GM12872 (cell line): ENCODE data around the gene ZBTB42.

Source experiments
- TF ChIP-seq, protein P1 (sequence below): IDR thresholded peaks from 3 replicates; pipeline ENCODE4 v1.5.1; 2011; ENCODE audit warnings: low read depth, mild to moderate bottlenecking, low read length, moderate library complexity; ENCODE audit not compliant: insufficient read depth

ZBTB42 gene

DNA sequence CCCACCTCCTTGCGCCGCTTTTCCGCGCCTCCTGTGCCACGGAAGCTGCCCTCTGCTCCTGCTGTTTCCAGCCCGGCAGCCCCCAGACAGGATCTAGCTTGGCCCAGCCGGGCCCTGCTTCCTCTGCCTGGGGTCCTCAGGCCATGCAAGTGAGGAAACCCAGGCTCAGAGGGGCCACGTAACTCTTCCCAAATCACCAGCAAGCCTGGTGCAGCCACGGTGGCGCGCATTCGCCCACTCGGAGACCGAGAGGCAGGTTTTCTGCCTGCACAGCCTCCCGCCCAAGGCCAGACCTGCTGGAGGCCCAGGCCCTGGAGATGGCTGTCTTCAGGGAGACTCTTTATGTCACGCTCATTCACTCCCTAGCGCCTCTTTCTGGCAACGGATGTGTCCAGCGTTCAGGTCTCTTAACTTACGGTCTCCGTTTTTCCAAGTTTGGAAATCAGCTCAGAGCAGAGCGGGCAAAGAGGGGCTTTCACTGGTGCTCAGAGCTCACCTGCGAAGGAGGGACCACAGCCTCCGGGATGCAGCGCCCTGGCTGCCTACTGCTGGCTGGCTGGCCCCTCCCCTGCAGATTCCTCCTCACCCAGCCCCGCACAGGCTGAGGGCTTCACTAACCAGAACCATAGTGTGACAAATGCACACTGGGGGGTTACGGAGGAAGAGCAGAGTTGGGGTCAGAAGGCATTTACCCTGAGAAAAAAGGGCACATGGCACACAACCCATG is 43.6 kb downstream of the ZBTB42 start:
- TF ChIP-seq, protein P1, sequence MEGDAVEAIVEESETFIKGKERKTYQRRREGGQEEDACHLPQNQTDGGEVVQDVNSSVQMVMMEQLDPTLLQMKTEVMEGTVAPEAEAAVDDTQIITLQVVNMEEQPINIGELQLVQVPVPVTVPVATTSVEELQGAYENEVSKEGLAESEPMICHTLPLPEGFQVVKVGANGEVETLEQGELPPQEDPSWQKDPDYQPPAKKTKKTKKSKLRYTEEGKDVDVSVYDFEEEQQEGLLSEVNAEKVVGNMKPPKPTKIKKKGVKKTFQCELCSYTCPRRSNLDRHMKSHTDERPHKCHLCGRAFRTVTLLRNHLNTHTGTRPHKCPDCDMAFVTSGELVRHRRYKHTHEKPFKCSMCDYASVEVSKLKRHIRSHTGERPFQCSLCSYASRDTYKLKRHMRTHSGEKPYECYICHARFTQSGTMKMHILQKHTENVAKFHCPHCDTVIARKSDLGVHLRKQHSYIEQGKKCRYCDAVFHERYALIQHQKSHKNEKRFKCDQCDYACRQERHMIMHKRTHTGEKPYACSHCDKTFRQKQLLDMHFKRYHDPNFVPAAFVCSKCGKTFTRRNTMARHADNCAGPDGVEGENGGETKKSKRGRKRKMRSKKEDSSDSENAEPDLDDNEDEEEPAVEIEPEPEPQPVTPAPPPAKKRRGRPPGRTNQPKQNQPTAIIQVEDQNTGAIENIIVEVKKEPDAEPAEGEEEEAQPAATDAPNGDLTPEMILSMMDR = no peak

DNA sequence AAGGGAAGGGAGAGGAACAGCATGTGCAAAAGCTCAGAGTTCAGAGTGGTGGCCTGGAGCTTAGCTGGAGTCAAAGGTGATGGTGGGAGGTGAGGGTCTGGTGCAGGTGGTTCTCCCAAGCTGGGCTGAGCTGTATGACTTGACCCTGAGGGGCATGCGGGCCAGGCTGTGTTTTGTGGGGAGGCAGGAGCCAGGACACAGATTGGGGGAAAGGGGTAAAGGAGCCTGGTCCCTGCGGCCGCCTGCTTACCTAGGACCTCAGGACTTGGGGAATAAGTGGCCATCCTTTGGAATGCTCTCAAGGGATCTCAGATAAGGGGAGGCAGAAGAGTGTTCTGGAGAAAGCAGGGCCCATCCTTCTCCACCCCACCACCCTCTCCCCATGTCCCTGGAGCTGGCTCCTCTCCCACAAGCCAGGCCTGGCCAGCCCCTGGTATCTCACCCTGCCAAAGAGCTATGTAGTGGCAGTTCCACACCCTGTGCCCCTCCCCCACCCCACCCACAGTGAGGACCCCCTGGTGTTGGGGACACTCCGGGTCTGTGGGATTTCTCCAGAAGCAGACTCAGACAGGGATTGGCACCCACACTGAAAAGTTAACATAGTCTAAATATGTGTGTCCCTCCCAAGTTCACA is 44.2 kb downstream of the ZBTB42 start:
- TF ChIP-seq, protein P1 = no peak

DNA sequence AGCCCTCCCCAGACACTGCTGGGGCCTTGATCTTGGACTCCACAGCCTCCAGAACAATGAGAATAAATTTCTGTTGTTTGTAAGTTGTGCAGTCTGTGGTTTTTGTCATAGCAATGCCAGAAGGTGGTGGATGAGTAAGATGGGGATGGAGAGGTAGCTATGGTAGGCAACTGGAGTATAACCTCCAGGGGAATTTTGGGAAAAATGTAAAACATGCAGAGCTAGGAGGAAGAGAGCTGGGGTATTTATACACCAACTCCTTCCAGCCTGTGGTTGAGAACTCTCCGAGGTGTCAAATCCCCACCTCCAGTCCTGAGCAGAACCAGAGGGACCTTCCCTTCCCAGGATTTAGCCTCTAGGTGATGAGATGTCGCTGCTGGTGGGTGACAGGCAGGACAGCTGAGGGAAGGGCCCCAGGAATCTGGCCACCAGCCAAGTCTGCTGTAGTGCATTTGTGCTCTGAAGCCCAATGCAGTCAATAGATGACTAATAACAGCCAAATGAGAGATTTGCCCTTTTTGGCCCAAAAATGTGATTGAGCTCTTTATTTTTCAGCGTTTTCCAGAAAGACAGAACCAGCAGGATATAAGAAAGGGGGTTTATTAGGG is 45.0 kb downstream of the ZBTB42 start:
- TF ChIP-seq, protein P1 = no peak

DNA sequence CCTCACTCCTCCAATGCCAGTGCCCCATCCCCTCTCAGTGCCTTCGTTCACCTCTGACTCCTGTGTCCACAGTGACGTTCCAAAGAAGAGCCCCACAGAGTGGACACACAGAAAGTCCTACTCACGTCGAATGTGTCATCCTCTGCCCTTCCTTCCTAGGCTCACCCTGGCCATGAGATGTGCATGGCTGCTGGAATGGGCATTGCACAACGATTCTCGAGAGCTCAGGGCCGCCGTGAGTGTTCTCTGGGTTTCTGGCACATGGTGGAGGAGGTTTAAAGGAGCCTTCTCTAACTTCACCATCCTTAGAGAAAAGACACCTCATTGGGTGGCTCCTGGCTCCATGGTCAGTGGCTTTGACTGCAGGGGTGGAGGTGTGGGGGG is 51.4 kb downstream of the ZBTB42 start:
- TF ChIP-seq, protein P1 = no peak
